Keratinocyte (primary cell): Measurements from ENCODE around the gene ADAMTSL4. TPM values are rescaled to one million over a fixed set of nuclear protein-coding genes. Genes with fewer than 3 reads are reported as not detected.
"Not testable (repeated sequence)": the region's sequence is repeated elsewhere in the genome, so short reads cannot be mapped to it uniquely, and the experiment has no call there.

Source experiments
- DNase-seq: peaks from one replicate; pipeline ENCODE4 v3.0.0-alpha.2; 2011; ENCODE audit warnings: low read depth, missing footprints, low spot score
- FAIRE-seq: peaks from 2 replicates; lab custom pipeline; 2011; peaks lifted over from hg19 to GRCh38; lab: Jason Lieb, UNC
- H2AFZ ChIP-seq: 2 replicates; pipeline ENCODE4 v1.6.0; 2012; ENCODE audit warnings: low read length, control low read depth, inconsistent platforms; ENCODE audit not compliant: control insufficient read depth
- H3K27ac ChIP-seq: 2 replicates; pipeline ENCODE4 v1.5.1; 2011; ENCODE audit warnings: low read length; ENCODE audit not compliant: control insufficient read depth, insufficient read depth
- H3K27me3 ChIP-seq: 3 replicates; pipeline ENCODE4 v1.6.0; 2011; ENCODE audit warnings: low read length; ENCODE audit not compliant: control insufficient read depth, insufficient read depth; ENCODE audit errors: extremely low read depth
- H3K36me3 ChIP-seq, 2 experiments: 2 replicates in 1 of 2; 3 replicates in 1 of 2; pipeline ENCODE4 v1.5.1; 2011; ENCODE audit warnings: low read length in 2 of 2, mild to moderate bottlenecking in 1 of 2; ENCODE audit not compliant: control insufficient read depth in 2 of 2, insufficient read depth in 2 of 2; ENCODE audit errors: extremely low read depth in 1 of 2
- H3K4me1 ChIP-seq: 3 replicates; pipeline ENCODE4 v1.5.1; 2011; ENCODE audit warnings: low read length; ENCODE audit not compliant: control insufficient read depth, insufficient read depth; ENCODE audit errors: extremely low read depth
- H3K4me2 ChIP-seq: 3 replicates; pipeline ENCODE4 v1.6.0; 2011; ENCODE audit warnings: low read depth, low read length; ENCODE audit not compliant: control insufficient read depth, insufficient read depth; ENCODE audit errors: extremely low read depth
- H3K4me3 ChIP-seq, 3 experiments: fragments of 200-600 bp in 1 of 3; sonication (generic) in 1 of 3; 2 replicates in 2 of 3; 3 replicates in 1 of 3; pipeline ENCODE4 v1.5.1; 2011 to 2016; ENCODE audit warnings: low read length in 3 of 3, mild to moderate bottlenecking in 3 of 3, control low read depth in 2 of 3, inconsistent platforms in 1 of 3, low read depth in 1 of 3, mixed read lengths in 1 of 3, mixed run types in 1 of 3, moderate library complexity in 1 of 3; ENCODE audit not compliant: control insufficient read depth in 2 of 3, insufficient read depth in 2 of 3; ENCODE audit errors: extremely low read depth in 1 of 3
- H3K79me2 ChIP-seq: 2 replicates; pipeline ENCODE4 v1.6.0; 2012; ENCODE audit warnings: low read length; ENCODE audit not compliant: control insufficient read depth, insufficient read depth
- H3K9ac ChIP-seq: 3 replicates; pipeline ENCODE4 v1.6.0; 2011; ENCODE audit warnings: low read length; ENCODE audit not compliant: control insufficient read depth, insufficient read depth; ENCODE audit errors: extremely low read depth
- H3K9me1 ChIP-seq: 3 replicates; pipeline ENCODE4 v1.6.0; 2011; ENCODE audit warnings: low read length; ENCODE audit not compliant: control insufficient read depth, insufficient read depth; ENCODE audit errors: extremely low read depth
- H3K9me3 ChIP-seq: 2 replicates; pipeline ENCODE4 v1.5.1; 2012; ENCODE audit warnings: low read depth, low read length; ENCODE audit not compliant: control insufficient read depth
- H4K20me1 ChIP-seq: 3 replicates; pipeline ENCODE4 v1.6.0; 2011; ENCODE audit warnings: low read length; ENCODE audit not compliant: control insufficient read depth, insufficient read depth; ENCODE audit errors: extremely low read depth
- EZH2 ChIP-seq: IDR thresholded peaks from one replicate; pipeline ENCODE4 v1.6.1; 2012; ENCODE audit warnings: inconsistent platforms, mild to moderate bottlenecking, low read length, moderate library complexity
- dilution Hi-C: fragments of 300-500 bp; cut with MboI; formaldehyde crosslinking; loops from one replicate; pipeline ENCODE4 v1.7.0; 2020; ENCODE audit warnings: low sequenced_read_pairs; ENCODE audit not compliant: extremely low pct_ligation_motif_present
- polyA plus RNA-seq, 5 experiments: library from polyadenylated mRNA; depleted of rRNA in 3 of 5; stranded (reverse) in 3 of 5; stranded (forward) in 1 of 5; unstranded in 1 of 5; fragments of >200 nt; gene quantifications; 1 replicate in 1 of 5; 2 replicates in 3 of 5; 3 replicates in 1 of 5; pipeline versions ENCODE4 v1.2.1 to v1.2.3, GENCODE V29; 2011 to 2012; ENCODE audit warnings: missing spikeins in 2 of 5, low read depth in 1 of 5, low replicate concordance in 1 of 5
- TF ChIP-seq, protein P1 (sequence below), 3 experiments: IDR thresholded peaks in 1 of 3; conservative IDR thresholded peaks in 1 of 3; optimal IDR thresholded peaks in 1 of 3; 2 replicates in 2 of 3; 3 replicates in 1 of 3; pipeline versions ENCODE3 to v1.5.1; 2011; ENCODE audit warnings: low read length in 3 of 3, mild to moderate bottlenecking in 3 of 3, moderate library complexity in 2 of 3, control low read depth in 1 of 3, inconsistent platforms in 1 of 3; ENCODE audit not compliant: insufficient read depth in 2 of 3; ENCODE audit errors: extremely low read depth in 1 of 3

Gene ADAMTSL4
- polyA plus RNA-seq, 1 donor (not counting 4 experiments of a cell fraction or from before 2014, with no cell fraction given): 7.0 TPM

- H3K9ac ChIP-seq: peak overlapping the region; percentile 99
- H3K27me3 ChIP-seq: no peaks in the 10 kb centered on the region
- H3K9me1 ChIP-seq: no peaks in the 10 kb centered on the region
- peak overlapping the region; percentile 81 for H3K4me2 ChIP-seq
- TF ChIP-seq EZH2: no peak
- TF ChIP-seq, protein P1, sequence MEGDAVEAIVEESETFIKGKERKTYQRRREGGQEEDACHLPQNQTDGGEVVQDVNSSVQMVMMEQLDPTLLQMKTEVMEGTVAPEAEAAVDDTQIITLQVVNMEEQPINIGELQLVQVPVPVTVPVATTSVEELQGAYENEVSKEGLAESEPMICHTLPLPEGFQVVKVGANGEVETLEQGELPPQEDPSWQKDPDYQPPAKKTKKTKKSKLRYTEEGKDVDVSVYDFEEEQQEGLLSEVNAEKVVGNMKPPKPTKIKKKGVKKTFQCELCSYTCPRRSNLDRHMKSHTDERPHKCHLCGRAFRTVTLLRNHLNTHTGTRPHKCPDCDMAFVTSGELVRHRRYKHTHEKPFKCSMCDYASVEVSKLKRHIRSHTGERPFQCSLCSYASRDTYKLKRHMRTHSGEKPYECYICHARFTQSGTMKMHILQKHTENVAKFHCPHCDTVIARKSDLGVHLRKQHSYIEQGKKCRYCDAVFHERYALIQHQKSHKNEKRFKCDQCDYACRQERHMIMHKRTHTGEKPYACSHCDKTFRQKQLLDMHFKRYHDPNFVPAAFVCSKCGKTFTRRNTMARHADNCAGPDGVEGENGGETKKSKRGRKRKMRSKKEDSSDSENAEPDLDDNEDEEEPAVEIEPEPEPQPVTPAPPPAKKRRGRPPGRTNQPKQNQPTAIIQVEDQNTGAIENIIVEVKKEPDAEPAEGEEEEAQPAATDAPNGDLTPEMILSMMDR (optimal IDR thresholded peaks at IDR 0.05 in 1 of 3, IDR thresholded peaks at IDR 0.05 in 1 of 3, conservative IDR thresholded peaks at IDR 0.05 in 1 of 3; ENCODE audit: extremely low read depth in 1 of 3, insufficient read depth in 2 of 3, low read length in 3 of 3): no peak
- peak overlapping the region; percentile 66 to 98 (median 90) for H3K4me3 ChIP-seq
- peak overlapping the region; percentile 88 for H3K27ac ChIP-seq
- peaks cover 49% of the 10 kb centered on the region for H3K79me2 ChIP-seq
- H4K20me1 ChIP-seq: peaks cover 36% of the 10 kb centered on the region
- H3K36me3 ChIP-seq: peaks cover 14 to 38% of the 10 kb centered on the region in 2 experiments
- FAIRE-seq (no peak), DNase-seq (no peak)
- dilution Hi-C loops: no loop called here
- H2AFZ ChIP-seq: peak overlapping the region; percentile 5
- no peaks in the 10 kb centered on the region for H3K9me3 ChIP-seq
- peaks cover 17% of the 10 kb centered on the region for H3K4me1 ChIP-seq
Observed at GRCh38 chr1:150579945-150580642, 30.9 kb downstream of the ADAMTSL4 start.

DNA sequence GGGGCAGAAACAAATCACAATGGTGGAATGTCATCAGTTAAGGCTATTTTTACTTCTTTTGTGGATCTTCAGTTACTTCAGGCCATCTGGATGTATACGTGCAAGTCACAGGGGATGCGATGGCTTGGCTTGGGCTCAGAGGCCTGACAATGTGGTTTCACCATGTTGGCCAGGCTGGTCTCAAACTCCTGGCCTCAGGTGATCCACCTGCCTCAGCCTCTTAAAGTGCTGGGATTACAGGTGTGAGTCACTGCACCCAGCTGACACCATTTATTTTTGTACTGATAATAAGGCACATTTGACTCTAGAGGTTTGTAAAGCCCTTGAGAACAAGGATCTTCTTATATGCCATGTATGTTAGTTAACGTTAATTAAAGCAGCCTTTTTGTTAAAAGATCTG is 31.8 kb downstream of the ADAMTSL4 start:
- Histone ChIP-seq H3K79me2 (peaks cover 41% of the 10 kb centered on the region), H4K20me1 (peaks cover 28% of the 10 kb centered on the region), H3K36me3 (peaks cover 9 to 29% of the 10 kb centered on the region in 2 experiments)
- DNase-seq, H3K27ac ChIP-seq, H3K9me3 ChIP-seq, H2AFZ ChIP-seq, H3K4me1 ChIP-seq, H3K9me1 ChIP-seq, FAIRE-seq, H3K9ac ChIP-seq, H3K27me3 ChIP-seq, H3K4me2 ChIP-seq, dilution Hi-C loops, H3K4me3 ChIP-seq: not testable (repeated sequence)

GRCh38 chr1:150581437-150581836 is 32.2 kb downstream of the ADAMTSL4 start:
- Histone ChIP-seq H3K79me2 (peaks cover 36% of the 10 kb centered on the region), H3K36me3 (peaks cover 8 to 24% of the 10 kb centered on the region in 2 experiments), H4K20me1 (peaks cover 23% of the 10 kb centered on the region)
- FAIRE-seq, dilution Hi-C loops, H3K4me1 ChIP-seq, H3K27me3 ChIP-seq, H3K9me1 ChIP-seq, H3K4me3 ChIP-seq, H3K4me2 ChIP-seq, H3K9me3 ChIP-seq, H2AFZ ChIP-seq, H3K9ac ChIP-seq, DNase-seq, H3K27ac ChIP-seq: not testable (repeated sequence)

- H3K27me3 ChIP-seq, H3K9me3 ChIP-seq, H2AFZ ChIP-seq, DNase-seq, dilution Hi-C loops, H3K9me1 ChIP-seq, H3K9ac ChIP-seq, H3K4me2 ChIP-seq, H3K4me3 ChIP-seq, H3K27ac ChIP-seq, H3K4me1 ChIP-seq, FAIRE-seq: not testable (repeated sequence)
- Histone ChIP-seq H4K20me1 (peaks cover 18% of the 10 kb centered on the region), H3K79me2 (peaks cover 31% of the 10 kb centered on the region), H3K36me3 (peaks cover 7 to 20% of the 10 kb centered on the region in 2 experiments)
Observed at GRCh38 chr1:150581962-150582361, 32.8 kb downstream of the ADAMTSL4 start.
